Epithelial cell of proximal tubule (primary cell): Measurements from ENCODE around the gene SNAPC4. TPM values are rescaled to one million over a fixed set of nuclear protein-coding genes. Genes with fewer than 3 reads are reported as not detected.

Source experiments
- DNase-seq: peaks from one replicate; pipeline ENCODE4 v3.0.0-alpha.2; 2011; ENCODE audit warnings: low read depth
- H3K4me3 ChIP-seq: 2 replicates; pipeline ENCODE4 v1.5.1; 2011; ENCODE audit warnings: low read depth, mild to moderate bottlenecking, low read length
- CTCF ChIP-seq: conservative IDR thresholded peaks from 2 replicates; pipeline ENCODE4 v1.5.1; 2012; ENCODE audit warnings: low read depth, mild to moderate bottlenecking, low read length
- total RNA-seq: library from RNA; depleted of rRNA; stranded (reverse); fragments of >200 nt; gene quantifications from 2 replicates; pipeline ENCODE4 v1.2.3, GENCODE V29; 2015

Gene SNAPC4, protein sequence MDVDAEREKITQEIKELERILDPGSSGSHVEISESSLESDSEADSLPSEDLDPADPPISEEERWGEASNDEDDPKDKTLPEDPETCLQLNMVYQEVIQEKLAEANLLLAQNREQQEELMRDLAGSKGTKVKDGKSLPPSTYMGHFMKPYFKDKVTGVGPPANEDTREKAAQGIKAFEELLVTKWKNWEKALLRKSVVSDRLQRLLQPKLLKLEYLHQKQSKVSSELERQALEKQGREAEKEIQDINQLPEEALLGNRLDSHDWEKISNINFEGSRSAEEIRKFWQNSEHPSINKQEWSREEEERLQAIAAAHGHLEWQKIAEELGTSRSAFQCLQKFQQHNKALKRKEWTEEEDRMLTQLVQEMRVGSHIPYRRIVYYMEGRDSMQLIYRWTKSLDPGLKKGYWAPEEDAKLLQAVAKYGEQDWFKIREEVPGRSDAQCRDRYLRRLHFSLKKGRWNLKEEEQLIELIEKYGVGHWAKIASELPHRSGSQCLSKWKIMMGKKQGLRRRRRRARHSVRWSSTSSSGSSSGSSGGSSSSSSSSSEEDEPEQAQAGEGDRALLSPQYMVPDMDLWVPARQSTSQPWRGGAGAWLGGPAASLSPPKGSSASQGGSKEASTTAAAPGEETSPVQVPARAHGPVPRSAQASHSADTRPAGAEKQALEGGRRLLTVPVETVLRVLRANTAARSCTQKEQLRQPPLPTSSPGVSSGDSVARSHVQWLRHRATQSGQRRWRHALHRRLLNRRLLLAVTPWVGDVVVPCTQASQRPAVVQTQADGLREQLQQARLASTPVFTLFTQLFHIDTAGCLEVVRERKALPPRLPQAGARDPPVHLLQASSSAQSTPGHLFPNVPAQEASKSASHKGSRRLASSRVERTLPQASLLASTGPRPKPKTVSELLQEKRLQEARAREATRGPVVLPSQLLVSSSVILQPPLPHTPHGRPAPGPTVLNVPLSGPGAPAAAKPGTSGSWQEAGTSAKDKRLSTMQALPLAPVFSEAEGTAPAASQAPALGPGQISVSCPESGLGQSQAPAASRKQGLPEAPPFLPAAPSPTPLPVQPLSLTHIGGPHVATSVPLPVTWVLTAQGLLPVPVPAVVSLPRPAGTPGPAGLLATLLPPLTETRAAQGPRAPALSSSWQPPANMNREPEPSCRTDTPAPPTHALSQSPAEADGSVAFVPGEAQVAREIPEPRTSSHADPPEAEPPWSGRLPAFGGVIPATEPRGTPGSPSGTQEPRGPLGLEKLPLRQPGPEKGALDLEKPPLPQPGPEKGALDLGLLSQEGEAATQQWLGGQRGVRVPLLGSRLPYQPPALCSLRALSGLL (N-terminal part only)
- total RNA-seq: 15.0 and 22.4 TPM in 2 replicates

- H3K4me3 ChIP-seq: peak within 1 kb of the TSS; percentile 96
- peak; percentile 76 for TF ChIP-seq CTCF
Observed at GRCh38 chr9:136400038-136400834, at the start of gene SNAPC4. Gene SNAPC4, minus strand, starts transcription at chr9:136400170. Its CDS starts 1,742 bp downstream, at chr9:136398428.

DNA sequence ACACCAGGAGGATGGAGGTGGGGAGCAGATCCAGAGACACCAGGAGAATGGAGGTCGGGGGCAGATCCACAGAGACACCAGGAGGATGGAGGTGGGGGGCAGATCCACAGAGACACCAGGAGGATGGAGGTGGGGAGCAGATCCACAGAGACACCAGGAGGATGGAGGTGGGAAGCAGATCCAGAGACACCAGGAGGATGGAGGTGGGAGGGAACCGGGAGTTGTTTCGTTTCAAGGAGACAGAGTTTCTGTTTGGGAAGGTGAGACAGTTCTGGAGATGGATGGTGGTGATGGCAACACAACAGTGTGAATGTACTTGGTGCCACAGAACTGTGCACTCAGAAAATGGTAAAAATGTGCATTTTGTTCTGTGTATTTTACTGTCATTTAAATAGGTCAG lies 48.7 kb upstream of the SNAPC4 start:
- TF ChIP-seq CTCF: no peak

More at GRCh38 chr9:136400038-136400834, at the start of gene SNAPC4:
- DNase-seq: no peak

GRCh38 chr9:136447173-136447778 lies 47.3 kb upstream of the SNAPC4 start:
- no peak for DNase-seq
- TF ChIP-seq CTCF: no peak
- H3K4me3 ChIP-seq: no peak overlapping the region

More for the DNA sequence above, 48.7 kb upstream of the SNAPC4 start:
- DNase-seq: no peak
- H3K4me3 ChIP-seq: no peak overlapping the region

GRCh38 chr9:136445799-136446198 lies 45.8 kb upstream of the SNAPC4 start:
- no peak overlapping the region for H3K4me3 ChIP-seq
- DNase-seq: no peak
- TF ChIP-seq CTCF: no peak

GRCh38 chr9:136444102-136444501 lies 44.1 kb upstream of the SNAPC4 start:
- DNase-seq: no peak
- no peak overlapping the region for H3K4me3 ChIP-seq
- TF ChIP-seq CTCF: no peak

DNA sequence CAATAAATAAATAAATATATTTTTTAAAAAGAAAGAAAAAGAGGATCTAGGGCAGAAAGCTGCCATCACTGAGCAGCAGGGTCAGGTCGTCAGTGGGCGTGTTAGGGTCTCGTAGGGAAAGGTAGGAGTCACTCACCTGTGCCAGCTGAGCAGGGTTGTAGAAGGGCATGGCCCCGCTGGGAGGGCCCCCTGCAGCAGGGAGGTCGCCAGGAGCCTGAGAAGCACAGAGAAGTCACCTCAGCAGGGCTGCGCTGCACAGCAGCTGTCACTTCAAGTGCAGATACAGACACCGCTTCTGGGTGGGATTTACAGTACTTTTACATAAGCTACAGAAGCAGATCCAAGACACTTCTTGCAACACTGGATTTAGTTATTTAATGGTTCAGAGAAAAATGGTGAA lies 43.7 kb upstream of the SNAPC4 start:
- TF ChIP-seq CTCF: no peak
- DNase-seq: no peak
- no peak overlapping the region for H3K4me3 ChIP-seq
